GM12874 (cell line): ENCODE results near the gene CTSF.

Experiments
- TF ChIP-seq, protein P1 (sequence below): IDR thresholded peaks from 2 replicates; pipeline ENCODE4 v1.5.1; 2011; ENCODE audit warnings: low read depth, mild to moderate bottlenecking, control low read depth, low read length, moderate library complexity; ENCODE audit not compliant: insufficient read depth

CTSF gene

GRCh38 chr11:66607126-66607834 is 38.9 kb upstream of the CTSF start:
- TF ChIP-seq, protein P1, sequence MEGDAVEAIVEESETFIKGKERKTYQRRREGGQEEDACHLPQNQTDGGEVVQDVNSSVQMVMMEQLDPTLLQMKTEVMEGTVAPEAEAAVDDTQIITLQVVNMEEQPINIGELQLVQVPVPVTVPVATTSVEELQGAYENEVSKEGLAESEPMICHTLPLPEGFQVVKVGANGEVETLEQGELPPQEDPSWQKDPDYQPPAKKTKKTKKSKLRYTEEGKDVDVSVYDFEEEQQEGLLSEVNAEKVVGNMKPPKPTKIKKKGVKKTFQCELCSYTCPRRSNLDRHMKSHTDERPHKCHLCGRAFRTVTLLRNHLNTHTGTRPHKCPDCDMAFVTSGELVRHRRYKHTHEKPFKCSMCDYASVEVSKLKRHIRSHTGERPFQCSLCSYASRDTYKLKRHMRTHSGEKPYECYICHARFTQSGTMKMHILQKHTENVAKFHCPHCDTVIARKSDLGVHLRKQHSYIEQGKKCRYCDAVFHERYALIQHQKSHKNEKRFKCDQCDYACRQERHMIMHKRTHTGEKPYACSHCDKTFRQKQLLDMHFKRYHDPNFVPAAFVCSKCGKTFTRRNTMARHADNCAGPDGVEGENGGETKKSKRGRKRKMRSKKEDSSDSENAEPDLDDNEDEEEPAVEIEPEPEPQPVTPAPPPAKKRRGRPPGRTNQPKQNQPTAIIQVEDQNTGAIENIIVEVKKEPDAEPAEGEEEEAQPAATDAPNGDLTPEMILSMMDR, result no peak

DNA sequence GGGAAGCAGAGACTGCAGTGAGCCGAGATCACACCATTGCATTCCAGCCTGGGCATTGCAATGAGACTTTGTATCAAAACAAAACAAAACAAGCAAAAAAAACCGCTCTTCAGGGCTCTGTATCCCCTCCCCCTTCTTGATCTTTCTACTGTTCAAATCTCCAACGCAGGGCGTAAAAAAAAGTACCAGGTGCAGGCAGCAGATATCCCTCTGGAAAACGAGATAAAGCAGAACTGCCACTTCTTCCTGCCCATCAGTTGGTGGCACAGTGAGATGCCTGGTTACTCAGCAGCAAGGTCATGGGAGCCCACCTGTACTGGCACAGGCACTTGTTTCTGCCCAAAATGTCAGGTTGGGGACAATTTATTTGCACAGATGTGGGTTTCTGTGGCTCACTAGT is 35.7 kb upstream of the CTSF start:
- TF ChIP-seq, protein P1, result no peak

- TF ChIP-seq, protein P1, result no peak
Observed at GRCh38 chr11:66603072-66603471, 34.7 kb upstream of the CTSF start.

- TF ChIP-seq, protein P1, result no peak
Observed at GRCh38 chr11:66600631-66601233, 32.3 kb upstream of the CTSF start.

- TF ChIP-seq, protein P1, result no peak
Observed at GRCh38 chr11:66600219-66600618, 31.8 kb upstream of the CTSF start.

DNA sequence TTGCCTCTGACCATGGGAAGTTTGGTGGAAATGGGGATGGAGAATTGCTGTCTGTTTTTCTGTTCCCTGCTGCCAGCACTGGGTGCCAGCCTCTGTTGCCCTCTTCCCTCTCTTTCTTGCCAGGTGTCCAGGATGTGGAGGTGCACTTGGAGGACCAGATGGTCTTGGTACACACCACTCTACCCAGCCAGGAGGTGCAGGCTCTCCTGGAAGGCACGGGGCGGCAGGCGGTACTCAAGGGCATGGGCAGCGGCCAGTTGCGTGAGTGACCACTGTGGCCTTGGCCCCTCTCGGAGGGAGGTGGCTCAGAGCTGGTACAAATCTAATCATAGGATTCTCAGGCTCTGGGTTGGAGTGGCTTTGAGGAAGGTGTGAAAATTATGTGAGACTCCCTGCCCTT is 30.6 kb upstream of the CTSF start:
- TF ChIP-seq, protein P1, result no peak

DNA sequence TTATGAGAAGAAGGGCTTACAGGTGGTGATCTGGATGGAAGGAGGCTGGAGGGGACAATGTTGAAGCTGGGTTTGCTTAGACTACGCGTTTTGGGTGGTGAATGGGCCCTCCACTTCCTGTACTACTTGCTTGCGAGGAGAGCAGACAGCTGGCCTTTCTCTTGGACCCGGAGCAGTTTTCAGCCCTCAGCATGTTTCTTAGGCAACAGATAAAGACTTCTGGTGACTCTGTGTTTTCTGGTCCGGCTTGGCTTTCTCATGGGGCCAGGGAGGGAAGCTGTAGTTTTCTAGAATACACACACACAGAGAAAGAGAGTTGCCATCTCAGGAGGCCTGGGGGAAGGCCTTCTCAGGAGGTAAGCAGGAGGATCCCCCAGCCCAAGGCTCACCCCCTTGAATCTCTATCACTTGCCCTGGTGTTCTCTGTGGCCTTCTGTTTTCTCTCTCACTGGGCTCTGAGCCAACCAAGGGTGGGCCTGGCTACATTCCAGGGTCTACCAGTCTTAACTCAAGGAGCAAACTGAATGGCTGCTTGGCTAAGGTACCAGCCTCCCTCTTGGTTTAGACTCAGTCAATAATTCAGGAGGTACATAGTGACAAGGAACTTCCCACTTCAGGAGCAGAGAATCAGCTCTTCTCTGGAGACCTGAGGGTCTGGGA is 27.0 kb upstream of the CTSF start:
- TF ChIP-seq, protein P1, result no peak
